HepG2 (cell line): ENCODE results near the gene GP1BA. TPM values are rescaled to one million over a fixed set of nuclear protein-coding genes. Genes with fewer than 3 reads are reported as not detected.
A peak's percentile ranks its signal among the peaks of the same experiment; 100 is the strongest.

Experiments used
- ARNT ChIP-seq: fragments of 450-650 bp; IDR thresholded peaks from 2 replicates; pipeline ENCODE4 v1.6.1; 2017
- CBX5 ChIP-seq: sonication (generic); formaldehyde crosslinking; IDR thresholded peaks from 2 replicates; pipeline ENCODE4 v1.4.0; 2020; ENCODE audit warnings: missing genetic modification reagents, borderline replicate concordance
- EP300 ChIP-seq, 3 experiments: sonication (generic) in 1 of 3; formaldehyde crosslinking in 1 of 3; IDR thresholded peaks; 2 replicates each; pipeline versions ENCODE4 v1.5.1 to v1.6.1; 2011 to 2020; ENCODE audit warnings: low read depth in 2 of 3, low read length in 2 of 3, borderline replicate concordance in 1 of 3, improper control_type of control experiment in 1 of 3, mild to moderate bottlenecking in 1 of 3, missing genetic modification reagents in 1 of 3, moderate library complexity in 1 of 3
- HMG20A ChIP-seq: IDR thresholded peaks from 2 replicates; pipeline ENCODE4 v1.6.1; 2016; ENCODE audit warnings: borderline replicate concordance
- KAT7 ChIP-seq: IDR thresholded peaks from 2 replicates; pipeline ENCODE4 v1.6.1; 2018; ENCODE audit warnings: borderline replicate concordance, missing compliant biosample characterization
- SIN3A ChIP-seq: IDR thresholded peaks from 2 replicates; pipeline ENCODE4 v1.6.1; 2011; ENCODE audit warnings: low read depth, mild to moderate bottlenecking, control low read depth, low read length, borderline replicate concordance
- SMAD9 ChIP-seq: sonication (generic); formaldehyde crosslinking; IDR thresholded peaks from 2 replicates; pipeline ENCODE4 v1.5.1; 2020; ENCODE audit warnings: mild to moderate bottlenecking, missing genetic modification reagents
- TSC22D2 ChIP-seq: sonication (generic); formaldehyde crosslinking; IDR thresholded peaks from 2 replicates; pipeline ENCODE4 v1.5.1; 2020; ENCODE audit warnings: missing genetic modification reagents, mild to moderate bottlenecking, borderline replicate concordance
- ZBTB1 ChIP-seq: sonication (generic); formaldehyde crosslinking; IDR thresholded peaks from 2 replicates; pipeline ENCODE4 v1.4.0; 2020; ENCODE audit warnings: missing genetic modification reagents, borderline replicate concordance
- ZBTB38 ChIP-seq: sonication (generic); formaldehyde crosslinking; IDR thresholded peaks from 2 replicates; pipeline ENCODE4 v1.5.1; 2020; ENCODE audit warnings: mild to moderate bottlenecking, missing genetic modification reagents
- ZBTB7B ChIP-seq: sonication (generic); formaldehyde crosslinking; IDR thresholded peaks from 2 replicates; pipeline ENCODE4 v1.4.0; 2020; ENCODE audit warnings: missing genetic modification reagents
- ZMAT3 ChIP-seq: sonication (generic); formaldehyde crosslinking; conservative IDR thresholded peaks from 2 replicates; pipeline ENCODE4 v1.7.0; 2021; ENCODE audit warnings: missing genetic modification reagents
- ZMYM3 ChIP-seq: sonication (generic); formaldehyde crosslinking; IDR thresholded peaks from 2 replicates; pipeline ENCODE4 v1.5.1; 2020; ENCODE audit warnings: mild to moderate bottlenecking, missing genetic modification reagents
- ZMYM4 ChIP-seq: sonication (generic); formaldehyde crosslinking; IDR thresholded peaks from 2 replicates; pipeline ENCODE4 v1.8.1; 2023; ENCODE audit warnings: mild to moderate bottlenecking, missing genetic modification reagents
- ZNF124 ChIP-seq: sonication (generic); formaldehyde crosslinking; IDR thresholded peaks from 2 replicates; pipeline ENCODE4 v1.4.0; 2020; ENCODE audit warnings: missing genetic modification reagents
- ZNF496 ChIP-seq: sonication (generic); formaldehyde crosslinking; IDR thresholded peaks from 2 replicates; pipeline ENCODE4 v1.8.1; 2023; ENCODE audit warnings: mild to moderate bottlenecking, moderate library complexity, missing genetic modification reagents; ENCODE audit not compliant: insufficient replicate concordance
- ZNF547 ChIP-seq: sonication (generic); formaldehyde crosslinking; IDR thresholded peaks from 2 replicates; pipeline ENCODE4 v1.5.1; 2020; ENCODE audit warnings: mild to moderate bottlenecking, missing genetic modification reagents
- polyA plus RNA-seq, 8 experiments: library from polyadenylated mRNA; depleted of rRNA in 3 of 8; stranded (reverse) in 7 of 8; unstranded in 1 of 8; fragments of >200 nt; fragmentation: Illumina TruSeq in 4 of 8; extraction: Trizol in 4 of 8; gene quantifications; 2 replicates each; pipeline versions ENCODE4 v1.2.1 to v1.2.3, GENCODE V29; 2011 to 2016; ENCODE audit warnings: low read depth in 4 of 8, missing spikeins in 1 of 8, mixed read lengths in 1 of 8; ENCODE audit not compliant: insufficient read depth in 1 of 8
- total RNA-seq, 5 experiments: library from RNA; depleted of rRNA; stranded (reverse); fragments of >200 nt; fragmentation: Illumina TruSeq; extraction: Trizol; gene quantifications; 2 replicates each; pipeline ENCODE4 v1.2.3, GENCODE V29; 2016; ENCODE audit warnings: low read depth in 1 of 5
- TF ChIP-seq, protein P1 (sequence below): sonication (generic); IDR thresholded peaks from 2 replicates; pipeline ENCODE4 v1.6.1; 2016; ENCODE audit warnings: low read depth, borderline replicate concordance
- TF ChIP-seq, protein P2 (sequence below): IDR thresholded peaks from 2 replicates; pipeline ENCODE4 v1.6.1; 2016; ENCODE audit warnings: low read depth
- TF ChIP-seq, protein P3 (sequence below): sonication (generic); formaldehyde crosslinking; IDR thresholded peaks from 2 replicates; pipeline ENCODE4 v1.8.0; 2022; ENCODE audit warnings: mild to moderate bottlenecking, missing genetic modification reagents, moderate library complexity
- TF ChIP-seq, protein P4 (sequence below): sonication (generic); formaldehyde crosslinking; IDR thresholded peaks from 2 replicates; pipeline ENCODE4 v1.5.1; 2020; ENCODE audit warnings: missing genetic modification reagents, mild to moderate bottlenecking, borderline replicate concordance
- TF ChIP-seq, protein P5 (sequence below): sonication (generic); formaldehyde crosslinking; IDR thresholded peaks from 2 replicates; pipeline ENCODE4 v1.4.0; 2020; ENCODE audit warnings: mild to moderate bottlenecking, missing genetic modification reagents
- TF ChIP-seq, protein P6 (sequence below): sonication (generic); formaldehyde crosslinking; IDR thresholded peaks from 2 replicates; pipeline ENCODE4 v1.5.0; 2020; ENCODE audit warnings: mild to moderate bottlenecking, missing genetic modification reagents

Gene GP1BA
- total and polyA plus RNA-seq, 2 of the 13 experiments (the other 11 are each of a cell fraction or from before 2014, with no cell fraction given), result not detected

DNA sequence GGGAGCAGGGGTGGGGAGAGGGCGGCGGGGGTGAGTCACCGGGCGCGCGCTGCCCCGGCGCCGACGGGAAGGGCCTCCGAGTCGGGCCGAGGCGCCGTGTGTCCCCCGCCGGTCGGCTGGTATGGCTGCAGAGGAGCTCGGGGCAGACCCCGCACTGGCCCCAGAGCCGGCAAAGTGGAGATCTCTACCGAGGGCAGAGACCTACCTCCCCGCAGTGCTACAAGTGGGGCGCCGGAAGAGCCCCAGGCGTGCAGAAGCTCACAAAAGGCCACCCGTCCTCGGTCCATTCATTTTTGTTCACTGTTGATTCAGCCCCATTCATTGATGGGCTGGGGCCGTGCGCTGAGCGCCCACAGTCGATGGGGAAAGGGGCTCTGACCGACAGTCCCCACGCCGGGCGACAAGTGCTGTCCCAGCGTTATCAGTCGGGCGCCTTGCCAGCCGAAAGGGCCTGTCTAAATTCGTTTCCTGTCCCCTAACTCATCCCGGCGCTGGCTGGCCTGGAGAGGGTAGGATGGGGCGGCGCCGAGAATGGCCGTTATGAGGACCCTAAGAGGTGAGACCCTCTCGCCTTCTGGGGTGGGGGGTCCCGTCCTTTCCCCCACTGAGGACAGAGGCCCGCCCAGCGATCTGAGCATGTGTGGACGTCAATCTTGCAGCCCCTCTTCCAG, 18.1 kb downstream of the GP1BA start (continued):
- TF ChIP-seq, protein P1, sequence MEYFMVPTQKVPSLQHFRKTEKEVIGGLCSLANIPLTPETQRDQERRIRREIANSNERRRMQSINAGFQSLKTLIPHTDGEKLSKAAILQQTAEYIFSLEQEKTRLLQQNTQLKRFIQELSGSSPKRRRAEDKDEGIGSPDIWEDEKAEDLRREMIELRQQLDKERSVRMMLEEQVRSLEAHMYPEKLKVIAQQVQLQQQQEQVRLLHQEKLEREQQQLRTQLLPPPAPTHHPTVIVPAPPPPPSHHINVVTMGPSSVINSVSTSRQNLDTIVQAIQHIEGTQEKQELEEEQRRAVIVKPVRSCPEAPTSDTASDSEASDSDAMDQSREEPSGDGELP, result no peak
- TF ChIP-seq, protein P2, sequence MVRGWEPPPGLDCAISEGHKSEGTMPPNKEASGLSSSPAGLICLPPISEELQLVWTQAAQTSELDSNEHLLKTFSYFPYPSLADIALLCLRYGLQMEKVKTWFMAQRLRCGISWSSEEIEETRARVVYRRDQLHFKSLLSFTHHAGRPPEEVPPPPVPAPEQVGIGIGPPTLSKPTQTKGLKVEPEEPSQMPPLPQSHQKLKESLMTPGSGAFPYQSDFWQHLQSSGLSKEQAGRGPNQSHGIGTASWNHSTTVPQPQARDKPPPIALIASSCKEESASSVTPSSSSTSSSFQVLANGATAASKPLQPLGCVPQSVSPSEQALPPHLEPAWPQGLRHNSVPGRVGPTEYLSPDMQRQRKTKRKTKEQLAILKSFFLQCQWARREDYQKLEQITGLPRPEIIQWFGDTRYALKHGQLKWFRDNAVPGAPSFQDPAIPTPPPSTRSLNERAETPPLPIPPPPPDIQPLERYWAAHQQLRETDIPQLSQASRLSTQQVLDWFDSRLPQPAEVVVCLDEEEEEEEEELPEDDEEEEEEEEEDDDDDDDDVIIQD, result no peak
- TF ChIP-seq ZMYM4 (CRISPR knock-in tag), result no peak
- TF ChIP-seq ZBTB38, result 0 out of 2 replicates have a peak, but pooled peaks have one; percentile 15
- peak; percentile 65; the same call in 1 of the 2 replicates for TF ChIP-seq SIN3A
- TF ChIP-seq, protein P3, sequence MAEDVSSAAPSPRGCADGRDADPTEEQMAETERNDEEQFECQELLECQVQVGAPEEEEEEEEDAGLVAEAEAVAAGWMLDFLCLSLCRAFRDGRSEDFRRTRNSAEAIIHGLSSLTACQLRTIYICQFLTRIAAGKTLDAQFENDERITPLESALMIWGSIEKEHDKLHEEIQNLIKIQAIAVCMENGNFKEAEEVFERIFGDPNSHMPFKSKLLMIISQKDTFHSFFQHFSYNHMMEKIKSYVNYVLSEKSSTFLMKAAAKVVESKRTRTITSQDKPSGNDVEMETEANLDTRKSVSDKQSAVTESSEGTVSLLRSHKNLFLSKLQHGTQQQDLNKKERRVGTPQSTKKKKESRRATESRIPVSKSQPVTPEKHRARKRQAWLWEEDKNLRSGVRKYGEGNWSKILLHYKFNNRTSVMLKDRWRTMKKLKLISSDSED (CRISPR knock-in tag), result no peak
- TF ChIP-seq, protein P4, sequence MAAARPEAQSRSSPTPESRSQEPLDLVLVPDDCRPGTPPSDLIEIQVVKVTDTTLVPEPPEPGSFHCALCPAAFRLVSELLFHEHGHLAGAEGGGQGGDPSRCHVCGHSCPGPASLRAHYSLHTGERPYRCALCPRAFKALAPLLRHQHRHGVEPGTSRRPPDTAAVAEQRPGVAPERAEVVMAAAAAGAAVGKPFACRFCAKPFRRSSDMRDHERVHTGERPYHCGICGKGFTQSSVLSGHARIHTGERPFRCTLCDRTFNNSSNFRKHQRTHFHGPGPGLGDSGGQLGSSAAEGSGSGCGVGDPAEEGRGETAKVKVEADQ, result 0 out of 2 replicates have a peak, but pooled peaks have one; percentile 32
- TF ChIP-seq ZBTB1 (CRISPR knock-in tag), result no peak
- no peak for TF ChIP-seq ZBTB7B (CRISPR knock-in tag)
- no peak for TF ChIP-seq ZMAT3 (CRISPR knock-in tag)
- TF ChIP-seq, protein P5, sequence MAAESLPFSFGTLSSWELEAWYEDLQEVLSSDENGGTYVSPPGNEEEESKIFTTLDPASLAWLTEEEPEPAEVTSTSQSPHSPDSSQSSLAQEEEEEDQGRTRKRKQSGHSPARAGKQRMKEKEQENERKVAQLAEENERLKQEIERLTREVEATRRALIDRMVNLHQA, result no peak
- TF ChIP-seq HMG20A (CRISPR knock-in tag), result no peak
- TF ChIP-seq SMAD9 (CRISPR knock-in tag), result no peak
- no peak for TF ChIP-seq CBX5
- no peak for TF ChIP-seq KAT7 (CRISPR knock-in tag)
- TF ChIP-seq ARNT, result no peak
- TF ChIP-seq EP300 (IDR thresholded peaks at IDR 0.05; ENCODE audit: low read depth in 2 of 2, low read length in 2 of 2), result no peak
- no peak for TF ChIP-seq EP300 (CRISPR knock-in tag; IDR thresholded peaks at IDR 0.05; ENCODE audit: borderline replicate concordance)
- no peak for TF ChIP-seq ZNF496 (CRISPR knock-in tag)
- TF ChIP-seq TSC22D2 (CRISPR knock-in tag), result no peak
- no peak for TF ChIP-seq ZMYM3 (CRISPR knock-in tag)
- TF ChIP-seq ZNF124 (CRISPR knock-in tag), result no peak
- TF ChIP-seq, protein P6, sequence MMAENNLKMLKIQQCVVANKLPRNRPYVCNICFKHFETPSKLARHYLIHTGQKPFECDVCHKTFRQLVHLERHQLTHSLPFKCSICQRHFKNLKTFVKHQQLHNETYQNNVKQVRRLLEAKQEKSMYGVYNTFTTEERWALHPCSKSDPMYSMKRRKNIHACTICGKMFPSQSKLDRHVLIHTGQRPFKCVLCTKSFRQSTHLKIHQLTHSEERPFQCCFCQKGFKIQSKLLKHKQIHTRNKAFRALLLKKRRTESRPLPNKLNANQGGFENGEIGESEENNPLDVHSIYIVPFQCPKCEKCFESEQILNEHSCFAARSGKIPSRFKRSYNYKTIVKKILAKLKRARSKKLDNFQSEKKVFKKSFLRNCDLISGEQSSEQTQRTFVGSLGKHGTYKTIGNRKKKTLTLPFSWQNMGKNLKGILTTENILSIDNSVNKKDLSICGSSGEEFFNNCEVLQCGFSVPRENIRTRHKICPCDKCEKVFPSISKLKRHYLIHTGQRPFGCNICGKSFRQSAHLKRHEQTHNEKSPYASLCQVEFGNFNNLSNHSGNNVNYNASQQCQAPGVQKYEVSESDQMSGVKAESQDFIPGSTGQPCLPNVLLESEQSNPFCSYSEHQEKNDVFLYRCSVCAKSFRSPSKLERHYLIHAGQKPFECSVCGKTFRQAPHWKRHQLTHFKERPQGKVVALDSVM (CRISPR knock-in tag), result no peak; the same call in 1 of the 2 replicates
- peak; percentile 32; the same call in 1 of the 2 replicates for TF ChIP-seq ZNF547 (CRISPR knock-in tag)
